GM18507 (cell line): ENCODE results near the gene RBMS3.

Experiments used
- DNase-seq: peaks from one replicate; pipeline ENCODE4 v3.0.0; 2011; ENCODE audit warnings: low read depth; ENCODE audit not compliant: insufficient read length; ENCODE audit errors: extremely low spot score
- FAIRE-seq: peaks from 2 replicates; lab custom pipeline; 2011; peaks lifted over from hg19 to GRCh38; lab: Jason Lieb, UNC

The RBMS3 gene

DNA sequence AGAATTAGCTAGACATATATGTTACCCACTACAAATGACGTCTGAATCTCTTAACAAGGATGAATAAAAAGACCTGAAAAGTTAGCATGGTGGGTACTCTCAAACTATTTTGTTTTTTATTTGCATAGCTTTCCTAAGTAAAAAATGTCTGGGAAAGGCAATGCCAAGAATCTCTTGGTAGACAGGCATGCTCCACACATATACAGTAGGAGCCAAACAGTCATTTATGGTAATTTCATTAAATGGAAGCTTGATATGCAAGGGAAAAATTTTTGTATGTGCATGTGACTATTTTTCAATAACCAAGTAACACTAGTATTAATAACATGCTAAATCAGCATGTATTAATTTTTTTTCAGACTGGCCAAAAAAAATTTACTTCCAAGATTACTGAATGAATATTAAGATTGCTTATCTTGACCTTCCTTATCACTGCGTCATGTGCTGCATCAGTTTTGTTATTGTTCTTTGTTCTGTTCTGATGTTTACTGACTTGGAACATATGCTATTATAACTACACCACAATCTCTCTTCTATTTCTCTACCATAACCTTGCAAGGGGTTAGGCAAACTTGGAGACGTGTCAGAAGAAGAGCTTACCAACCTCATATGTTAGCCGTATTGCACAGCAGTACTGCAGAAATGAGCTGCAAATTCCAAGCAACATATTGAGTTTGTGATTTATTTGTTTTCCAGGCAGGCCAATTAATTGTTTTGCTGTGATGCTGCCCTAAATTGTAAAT is 255.3 kb downstream of the RBMS3 start:
- FAIRE-seq (no peak), DNase-seq (no peak)

DNA sequence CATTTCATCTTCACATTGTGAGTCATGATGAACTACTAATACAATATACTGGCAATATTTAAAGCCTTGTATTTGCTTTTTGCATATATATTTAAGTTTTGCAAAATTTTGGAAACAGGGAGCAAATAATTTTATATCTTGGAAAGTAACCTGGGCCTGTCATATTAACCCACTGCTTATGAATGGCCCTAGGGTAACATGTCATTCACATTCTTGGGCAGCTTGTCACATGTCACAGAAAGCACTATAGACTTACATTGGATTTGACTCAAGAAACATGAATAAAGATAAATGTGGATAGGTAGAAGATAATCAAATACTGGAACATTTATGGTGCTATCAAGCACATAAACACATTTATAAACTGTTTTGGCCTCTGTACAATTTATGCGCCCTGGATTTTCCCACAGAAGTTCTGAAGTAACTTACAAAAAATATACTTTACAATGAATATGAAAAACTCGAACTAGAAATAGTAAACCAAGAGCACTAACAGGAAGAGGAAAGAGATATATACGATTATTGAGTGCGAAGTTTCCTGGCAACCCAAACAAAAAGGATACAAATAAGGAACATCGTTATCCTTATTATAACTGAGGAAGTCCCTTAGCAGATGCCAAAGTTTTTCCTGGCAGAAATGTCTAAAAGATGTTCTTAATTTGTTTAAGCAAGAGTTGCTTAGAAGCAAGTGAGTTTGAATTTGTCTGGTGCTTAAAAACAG is 257.2 kb downstream of the RBMS3 start:
- FAIRE-seq (no peak), DNase-seq (no peak)

DNA sequence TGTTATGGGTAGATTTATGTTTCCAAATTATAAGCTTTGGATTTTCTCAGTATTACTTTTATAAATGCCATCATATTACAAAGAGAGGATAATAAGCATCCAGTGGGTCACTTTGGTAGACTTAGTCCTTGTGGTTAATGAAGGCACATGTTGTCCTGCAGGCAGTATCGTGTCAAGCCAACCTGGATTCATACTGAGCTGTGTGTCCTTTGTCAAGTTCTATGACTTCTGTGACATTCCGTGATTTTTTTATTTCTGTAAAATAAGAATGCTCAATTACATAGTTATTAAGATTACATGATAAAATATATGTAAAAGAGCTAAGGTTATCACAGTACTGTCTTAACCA is 257.7 kb downstream of the RBMS3 start:
- DNase-seq (no peak), FAIRE-seq (no peak)

DNA sequence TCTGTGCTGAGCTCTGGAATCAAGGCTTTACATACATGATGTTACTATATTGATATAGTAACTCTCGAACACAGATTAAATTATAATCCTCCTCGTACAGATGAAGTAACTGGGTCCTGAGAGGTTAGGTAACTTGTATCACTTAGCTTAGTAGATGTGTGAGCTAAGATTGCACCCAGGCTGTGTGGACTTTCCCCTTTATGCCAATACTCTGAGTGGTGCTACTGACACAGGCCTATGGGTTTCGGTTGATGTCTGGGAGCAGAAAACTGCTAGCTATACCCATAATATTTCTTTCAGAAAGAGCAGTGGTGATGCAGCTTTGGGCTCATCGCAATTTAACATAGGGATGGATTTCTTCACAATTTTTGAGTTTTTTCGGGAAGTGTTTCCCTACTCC is 259.7 kb downstream of the RBMS3 start:
- no peak for FAIRE-seq
- DNase-seq = no peak

DNA sequence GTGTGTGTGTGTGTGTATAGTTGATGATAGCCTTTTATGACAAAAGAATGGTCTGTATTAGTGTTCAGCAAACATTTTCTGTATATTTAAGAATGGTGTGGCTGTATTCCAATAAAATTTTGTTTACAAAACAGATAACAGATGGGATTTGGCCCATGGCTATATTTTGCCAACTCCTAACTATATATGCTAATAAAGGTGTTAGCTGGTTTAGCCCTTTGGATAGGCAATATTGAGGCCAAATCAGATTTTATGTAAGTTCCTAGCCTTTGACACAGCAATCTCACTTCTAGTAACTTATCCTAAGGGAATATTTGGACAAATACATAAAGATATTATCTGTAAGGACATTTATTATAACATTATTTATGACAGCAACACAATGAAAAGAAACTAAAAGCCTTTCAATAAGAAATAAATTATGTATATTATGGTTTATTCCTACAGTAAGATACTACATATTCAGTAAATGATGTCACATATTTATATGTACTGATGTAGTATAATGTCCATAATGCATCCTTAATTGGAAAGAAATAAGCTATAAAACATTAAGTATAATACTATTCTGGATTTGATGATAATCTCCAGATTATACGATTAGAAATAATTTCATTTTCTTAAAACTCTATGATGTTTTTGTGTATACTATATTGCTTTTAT is 264.0 kb downstream of the RBMS3 start:
- no peak for DNase-seq
- FAIRE-seq = no peak

DNA sequence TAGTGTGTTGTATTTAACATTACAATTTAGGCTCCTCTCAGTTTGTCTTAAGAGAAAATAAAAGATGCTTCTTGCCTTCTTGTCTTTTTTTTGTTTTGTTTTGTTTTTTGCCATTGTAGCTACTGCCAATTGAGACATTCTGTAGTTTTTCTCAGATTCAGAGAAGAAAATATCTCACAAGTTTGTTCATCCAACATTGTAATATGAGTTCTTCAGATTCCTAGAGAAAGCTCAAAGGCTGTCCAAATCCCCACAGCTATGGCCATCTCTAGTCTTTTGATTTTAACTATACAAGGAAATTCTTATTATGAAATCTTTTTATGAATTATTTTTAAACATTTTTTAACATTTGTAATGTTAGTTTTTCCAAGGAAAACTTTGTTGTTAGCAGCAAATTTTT is 264.7 kb downstream of the RBMS3 start:
- FAIRE-seq (no peak), DNase-seq (no peak)

DNA sequence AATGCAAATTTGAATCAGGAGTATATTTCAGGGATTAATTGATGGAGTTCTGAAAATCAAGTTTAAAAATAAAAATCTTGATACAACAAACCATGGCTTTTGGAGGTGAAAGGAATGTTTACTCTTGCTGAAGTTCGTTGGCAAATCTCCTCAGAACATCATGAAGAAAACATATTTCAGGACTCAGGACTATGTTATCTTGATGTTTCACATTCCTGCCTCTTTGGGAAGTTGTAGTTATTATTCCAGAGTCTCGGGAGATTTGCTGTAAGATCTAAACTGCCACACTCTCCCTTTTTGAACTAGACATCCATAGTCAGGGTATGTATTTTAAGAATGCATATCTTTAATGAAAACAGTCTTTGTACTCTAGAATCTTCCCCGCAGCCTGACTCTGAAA is 271.2 kb downstream of the RBMS3 start:
- DNase-seq = no peak
- no peak for FAIRE-seq

DNA sequence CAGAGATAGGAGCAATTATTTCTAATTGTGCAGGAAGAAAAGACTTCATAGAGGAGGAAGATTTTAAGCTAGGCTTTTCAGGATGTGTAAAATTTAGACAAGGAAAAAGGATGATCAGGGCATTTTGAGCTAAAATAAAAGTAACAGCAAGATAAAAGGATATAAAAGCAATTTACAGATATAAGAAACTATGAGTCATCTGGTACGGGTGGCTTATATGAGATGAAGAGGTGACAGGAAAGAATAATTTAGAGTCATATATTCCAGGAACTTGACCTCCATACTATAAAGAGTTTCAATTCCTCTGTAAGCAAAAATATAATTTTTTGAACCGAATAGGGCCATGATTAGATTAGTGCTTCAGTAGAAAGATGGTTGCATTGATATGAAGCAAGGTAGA is 273.7 kb downstream of the RBMS3 start:
- FAIRE-seq (no peak), DNase-seq (no peak)

DNA sequence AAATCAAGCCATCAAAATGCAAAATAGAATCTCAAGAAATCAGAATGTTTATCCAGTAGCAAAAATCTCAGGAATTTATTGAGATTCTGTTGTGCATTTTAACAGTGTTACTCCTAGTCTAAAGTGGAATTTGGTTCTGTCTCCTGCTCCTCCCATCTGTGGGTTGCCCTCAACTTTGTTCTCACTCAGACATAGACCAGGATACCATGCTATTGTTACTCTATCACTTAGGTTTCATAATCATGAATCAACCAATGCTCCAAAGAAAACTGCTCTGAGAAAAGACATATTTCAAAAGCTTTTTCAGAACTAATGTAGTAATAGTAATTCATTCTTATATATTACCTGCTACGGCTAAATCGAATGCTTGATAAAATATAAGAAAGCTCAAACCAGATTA is 274.7 kb downstream of the RBMS3 start:
- no peak for DNase-seq
- FAIRE-seq = no peak

DNA sequence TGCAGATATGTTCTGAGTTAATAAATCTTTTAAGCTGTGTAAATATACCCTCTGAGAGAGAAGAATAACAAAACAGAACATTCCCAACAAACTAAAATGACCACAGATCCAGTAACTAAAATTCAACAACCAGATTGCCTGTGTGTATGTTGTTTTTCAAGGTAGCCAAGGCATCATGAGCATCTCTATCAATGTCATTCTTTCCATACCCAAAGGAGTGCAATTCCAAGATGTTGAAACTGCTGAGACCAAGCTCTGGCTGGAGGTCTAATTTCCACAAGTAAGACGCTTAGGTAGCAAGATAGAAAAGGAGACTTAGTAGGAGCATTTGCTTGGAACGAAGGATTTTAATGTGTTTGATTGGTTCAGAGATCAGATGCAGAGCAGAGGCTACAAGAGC is 276.3 kb downstream of the RBMS3 start:
- DNase-seq = no peak
- no peak for FAIRE-seq

DNA sequence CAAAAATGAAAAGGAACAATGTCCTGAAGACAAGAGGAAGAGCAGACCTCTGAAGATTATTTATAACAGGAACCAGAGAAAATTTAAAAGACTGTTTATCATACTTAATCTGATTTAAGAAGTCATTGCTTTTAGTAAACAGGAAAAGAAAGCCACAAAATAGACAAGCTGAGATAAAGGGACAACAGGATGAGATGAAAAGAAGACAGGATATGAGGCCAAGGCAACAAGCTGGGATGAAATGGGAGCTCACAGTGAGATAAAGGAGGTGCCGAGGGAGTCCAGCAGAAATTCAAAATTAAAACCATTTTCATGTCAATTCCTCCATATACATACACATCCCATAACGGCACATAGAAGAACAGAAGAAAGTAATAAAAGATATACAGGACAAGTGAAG is 277.0 kb downstream of the RBMS3 start:
- no peak for DNase-seq
- no peak for FAIRE-seq

DNA sequence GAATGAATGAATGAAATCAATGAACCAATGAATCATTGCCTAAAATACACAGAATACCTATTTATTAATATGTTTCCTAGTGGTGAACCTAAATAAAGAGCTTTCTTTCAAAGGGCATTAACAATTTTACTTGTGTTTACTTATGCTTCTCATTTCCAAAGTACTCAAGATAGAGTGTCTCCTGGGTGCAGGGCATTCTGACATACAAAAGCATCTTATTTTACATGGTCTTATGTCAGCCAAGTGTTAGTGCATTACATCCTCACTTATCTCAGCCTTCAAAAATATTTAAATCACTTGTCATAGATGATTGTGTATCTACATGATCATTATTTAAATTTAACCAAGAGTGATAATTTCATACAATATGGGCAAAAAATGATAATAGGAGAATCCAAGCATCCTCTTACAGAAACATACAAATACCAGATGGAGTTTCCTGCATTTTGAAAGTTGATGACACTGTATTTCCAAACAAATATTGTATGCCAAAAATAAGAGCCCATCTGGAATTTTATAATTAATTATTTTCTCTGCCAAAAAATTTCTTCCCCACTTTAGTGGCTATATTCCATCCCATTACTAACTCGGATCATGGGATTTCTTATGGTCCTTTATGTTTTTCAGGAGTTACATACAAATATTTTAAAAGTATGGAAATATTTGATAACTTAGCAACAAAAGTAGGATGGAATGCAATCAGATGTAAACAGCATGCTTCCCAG is 279.0 kb downstream of the RBMS3 start:
- FAIRE-seq (no peak), DNase-seq (no peak)

DNA sequence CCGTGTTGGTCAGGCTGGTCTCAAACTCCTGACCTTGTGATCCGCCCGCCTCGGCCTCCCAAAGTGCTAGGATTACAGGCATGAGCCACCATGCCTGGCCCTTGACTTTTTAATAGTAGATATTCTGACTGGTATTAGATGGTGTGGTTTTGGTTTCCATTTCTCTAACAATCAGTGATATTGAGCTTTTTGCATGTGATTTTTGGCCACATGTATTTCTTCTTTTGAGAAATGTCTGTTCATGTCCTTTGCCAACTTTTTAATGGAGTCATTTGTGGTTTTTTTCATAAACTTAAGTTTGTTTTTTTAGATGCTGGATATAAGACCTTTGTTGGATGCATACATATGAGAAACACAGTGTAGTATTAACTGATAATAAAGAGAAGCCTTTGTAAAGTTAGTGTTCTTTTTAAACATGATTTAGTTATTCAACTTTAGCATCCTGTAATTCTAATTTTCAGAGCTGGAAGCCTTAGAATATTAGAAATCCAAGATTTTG is 280.8 kb downstream of the RBMS3 start:
- no peak for FAIRE-seq

DNA sequence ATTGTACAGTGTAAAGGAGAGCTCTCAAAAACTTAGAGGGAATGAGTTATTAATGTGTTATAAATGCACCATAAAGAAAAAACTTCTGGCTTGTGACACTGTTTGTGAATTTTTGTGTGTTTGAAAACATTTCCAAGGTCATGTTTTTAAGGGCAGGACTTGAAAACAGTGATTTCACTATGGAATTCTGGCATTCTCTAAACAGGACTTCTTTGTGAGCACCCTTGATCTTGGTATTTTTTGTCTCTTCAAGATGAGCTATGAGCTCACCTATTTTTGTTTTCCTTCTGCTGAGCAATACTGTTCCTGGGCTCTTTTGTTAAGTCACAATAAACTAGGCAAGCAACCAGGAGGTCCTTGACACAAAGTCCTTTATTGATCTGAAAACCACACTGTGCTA is 284.4 kb downstream of the RBMS3 start:
- DNase-seq = no peak
- no peak for FAIRE-seq

More for the DNA sequence above, 280.8 kb downstream of the RBMS3 start:
- DNase-seq = no peak

DNA sequence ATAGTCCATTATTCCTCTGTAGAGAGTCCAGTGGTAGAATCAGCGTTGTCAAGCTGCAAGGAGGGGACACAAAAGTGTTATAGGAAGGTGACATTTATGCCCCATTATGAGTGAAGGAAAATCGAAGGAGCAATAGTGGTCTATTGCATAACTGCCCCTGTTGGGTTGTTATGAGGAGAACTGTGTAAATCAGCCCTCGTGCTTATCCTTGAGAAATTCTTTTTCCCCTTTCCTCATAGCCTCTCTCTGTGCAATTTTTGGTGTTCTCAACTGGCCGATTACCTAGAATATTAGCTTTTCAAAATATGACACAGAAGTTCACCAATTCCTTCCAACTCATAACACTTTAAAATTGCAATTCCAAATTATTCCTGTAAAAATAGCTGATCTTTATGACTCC is 286.6 kb downstream of the RBMS3 start:
- no peak for FAIRE-seq
- no peak for DNase-seq

DNA sequence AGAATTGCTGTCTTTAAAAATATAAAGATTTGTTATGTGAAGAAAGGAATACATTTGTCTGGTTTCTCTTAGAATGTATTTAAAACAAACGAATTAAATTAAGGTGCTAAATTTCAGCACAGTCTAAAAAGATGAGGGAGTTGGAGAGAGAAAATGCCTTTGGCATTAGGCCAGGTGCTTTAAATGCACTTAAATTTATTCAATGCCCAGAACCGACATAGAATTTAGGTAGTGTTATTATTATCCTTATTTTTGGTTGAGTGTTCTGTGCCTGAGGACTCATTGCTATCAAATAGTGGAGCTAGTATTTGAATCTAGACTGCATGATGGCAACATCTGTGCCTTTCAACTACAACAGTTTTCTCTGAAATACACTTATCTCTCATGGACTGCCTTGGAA is 287.5 kb downstream of the RBMS3 start:
- DNase-seq (no peak), FAIRE-seq (no peak)

DNA sequence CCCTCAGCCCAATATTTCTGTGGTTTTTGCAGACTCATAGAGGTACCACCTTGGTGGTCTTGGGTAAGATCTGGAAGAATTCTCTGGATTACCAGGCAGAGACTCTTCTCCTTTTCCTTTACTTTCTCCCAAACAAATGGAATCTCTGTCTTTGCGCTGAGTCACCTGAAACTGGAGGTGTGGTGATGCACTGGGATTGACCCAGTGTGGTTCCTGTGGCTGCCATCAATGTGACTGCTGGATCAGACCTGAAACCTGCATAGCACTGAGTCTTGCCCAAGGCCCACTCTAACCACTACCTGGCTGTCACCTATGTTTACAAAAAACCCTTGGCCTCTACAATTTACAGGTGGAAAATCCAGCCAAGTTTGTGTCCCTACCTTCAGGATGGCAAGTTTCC is 295.3 kb downstream of the RBMS3 start:
- DNase-seq (no peak), FAIRE-seq (no peak)

DNA sequence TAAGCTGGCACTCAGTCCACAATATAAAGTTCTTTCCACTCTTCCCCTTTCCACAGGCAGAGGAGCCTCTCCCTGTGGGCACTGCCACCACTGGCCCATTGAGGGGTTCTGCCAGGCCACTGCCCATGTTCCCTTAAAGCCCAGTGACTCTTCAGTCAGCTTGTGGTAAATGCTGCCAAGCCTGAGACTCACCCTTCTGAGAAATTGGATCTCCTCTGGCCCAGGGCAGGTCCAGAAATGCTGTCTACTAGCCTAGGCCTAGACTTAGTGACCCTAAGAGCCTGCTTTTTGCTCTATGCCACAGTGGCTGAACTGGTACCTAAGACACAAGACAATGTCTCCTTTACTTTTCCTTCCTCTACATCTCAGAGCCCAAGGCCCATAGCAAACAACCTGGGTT is 295.8 kb downstream of the RBMS3 start:
- no peak for FAIRE-seq
- no peak for DNase-seq

DNA sequence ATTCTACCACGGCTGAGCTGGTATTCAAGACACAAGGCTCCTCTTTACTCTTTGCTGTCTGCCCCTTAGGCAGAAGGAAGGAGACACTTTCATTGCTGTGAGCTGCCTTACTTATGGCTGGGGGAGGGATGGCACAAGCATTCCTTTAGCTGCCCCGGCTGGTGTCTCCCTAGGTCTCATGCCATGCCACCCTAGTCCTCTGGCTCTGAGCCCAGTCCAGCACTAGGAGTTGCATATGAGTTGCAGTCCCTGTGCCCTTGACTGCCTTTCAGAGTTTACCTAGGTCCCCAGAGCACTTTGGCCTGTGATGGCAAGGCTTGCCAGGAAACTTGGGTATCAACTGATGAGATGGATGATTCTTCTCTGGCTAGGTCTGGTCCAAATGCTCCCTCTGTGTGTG is 296.4 kb downstream of the RBMS3 start:
- no peak for FAIRE-seq
- no peak for DNase-seq

DNA sequence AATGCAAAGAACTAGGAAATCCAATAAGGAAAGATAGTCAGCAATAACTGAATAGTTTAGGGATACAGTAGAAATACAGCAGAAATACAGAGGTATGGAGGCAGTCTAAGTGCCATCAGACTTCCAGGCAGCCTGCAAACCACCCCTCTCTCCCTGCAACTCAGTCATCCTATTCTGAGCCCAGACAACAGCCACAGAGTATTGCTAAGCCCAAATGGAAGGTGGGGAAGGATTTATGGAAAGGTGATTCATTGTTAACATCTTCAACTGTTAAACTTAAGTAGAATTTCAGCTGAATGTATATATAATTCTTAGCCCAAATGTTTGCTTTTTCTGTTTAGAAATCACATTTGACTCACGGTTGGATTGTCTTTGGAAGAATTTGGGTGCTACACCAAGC is 300.4 kb downstream of the RBMS3 start:
- FAIRE-seq (no peak), DNase-seq (no peak)
